GM21515 (cell line): ENCODE measurements around the gene PDRG1.

Experiments
- ATAC-seq: cut with Tn5 transposase; IDR thresholded peaks from one replicate; pipeline ENCODE4 v1.9.1; 2021; ENCODE audit not compliant: unreplicated experiment

PDRG1 gene

DNA sequence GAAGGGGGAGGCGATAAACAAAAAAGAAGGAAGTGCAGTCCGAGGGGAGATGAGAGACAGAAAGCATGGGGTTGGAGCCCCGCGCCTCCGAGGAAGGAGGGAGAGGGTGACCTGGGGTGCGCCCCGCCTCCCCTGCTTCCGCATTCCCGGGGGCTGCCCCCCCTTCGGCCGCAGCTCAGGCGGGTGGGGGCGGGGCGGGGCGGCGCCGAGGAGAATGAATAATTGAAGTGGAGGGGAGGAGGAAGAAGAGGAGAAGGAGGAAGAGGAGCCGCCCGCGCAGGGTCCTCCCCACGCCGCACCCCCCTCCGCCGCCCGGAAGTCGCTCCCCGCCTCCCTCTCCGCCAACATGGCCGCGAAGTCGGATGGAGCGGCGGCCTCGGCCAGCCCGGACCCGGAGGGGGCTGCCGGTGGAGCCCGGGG is 16.0 kb upstream of the PDRG1 start, which contains the start of gene XKR7:
XKR7 (plus strand) TSS at position 322 of the 420 bp plus-strand sequence; CDS start at position 347, 25 bp downstream.
- ATAC-seq = no peak

DNA sequence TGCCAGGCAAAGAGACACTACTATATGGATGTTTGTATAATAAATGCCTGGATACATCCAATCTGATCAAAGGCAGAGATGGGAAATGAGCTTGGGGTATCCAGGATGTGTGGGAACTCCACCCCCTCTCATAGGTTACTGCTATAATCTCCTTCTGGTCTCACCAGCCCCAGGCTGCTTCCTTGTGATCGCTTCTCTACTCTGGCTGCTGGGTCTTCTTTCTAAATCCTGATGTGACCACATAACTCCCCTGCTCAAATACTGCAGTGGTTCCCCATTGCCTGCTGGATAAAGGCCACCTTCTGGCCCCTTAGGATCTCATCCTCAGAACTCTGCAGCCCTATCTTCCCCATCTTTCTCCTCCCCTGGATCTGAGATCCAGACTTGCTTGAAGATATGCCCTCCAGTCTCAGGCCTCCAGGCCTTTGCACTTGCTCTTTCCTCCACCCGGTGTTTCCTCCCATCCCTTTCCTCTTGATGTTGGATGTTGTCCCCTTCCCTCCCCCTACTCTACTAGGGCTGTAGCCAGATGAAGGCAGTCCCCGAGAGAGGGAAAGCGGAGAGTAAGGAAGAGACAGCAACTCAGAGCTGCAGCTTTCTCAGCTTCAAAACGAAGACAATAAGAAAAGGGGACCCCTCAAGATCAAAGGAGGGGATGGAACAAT is 15.3 kb upstream of the PDRG1 start:
- ATAC-seq = no peak

DNA sequence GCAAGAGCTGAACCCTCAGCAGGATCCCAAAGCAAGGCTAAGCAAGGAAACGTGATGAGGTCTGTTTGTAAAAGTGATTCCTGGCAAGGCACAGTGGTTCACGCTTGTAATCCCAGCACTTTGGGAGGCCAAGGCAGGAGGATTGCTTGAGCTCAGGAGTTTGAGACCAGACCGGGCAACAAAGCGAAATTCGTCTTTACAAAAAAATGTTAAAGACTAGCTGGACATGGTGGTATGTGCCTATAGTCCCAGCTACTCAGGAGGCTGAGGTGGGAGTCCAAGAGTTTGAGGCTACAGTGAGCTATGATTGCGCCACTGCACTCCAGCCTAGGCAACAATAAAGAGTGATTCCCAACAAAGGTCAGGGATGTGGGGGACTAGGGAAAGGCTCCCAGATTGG is 12.0 kb upstream of the PDRG1 start:
- ATAC-seq = no peak

DNA sequence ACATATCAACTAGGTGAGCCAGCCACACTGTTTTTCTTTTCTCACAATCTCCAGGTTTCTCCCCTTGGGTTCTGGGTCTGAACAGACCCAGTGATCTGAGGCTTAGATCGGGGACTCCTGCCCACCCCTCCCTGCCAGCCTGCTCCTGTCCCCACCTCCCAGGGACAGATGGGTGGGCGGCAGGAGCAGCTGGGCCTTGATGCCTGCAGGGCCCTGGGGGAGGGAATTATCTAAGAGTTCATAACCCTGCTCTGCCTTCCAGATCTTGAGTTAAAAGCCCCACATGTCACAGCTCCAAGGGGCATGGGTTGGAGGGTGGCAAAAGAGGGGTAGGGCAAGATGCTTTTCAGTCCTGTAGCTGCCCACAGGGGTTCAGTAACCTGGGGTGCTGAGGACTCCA is 10.9 kb upstream of the PDRG1 start:
- ATAC-seq = no peak

DNA sequence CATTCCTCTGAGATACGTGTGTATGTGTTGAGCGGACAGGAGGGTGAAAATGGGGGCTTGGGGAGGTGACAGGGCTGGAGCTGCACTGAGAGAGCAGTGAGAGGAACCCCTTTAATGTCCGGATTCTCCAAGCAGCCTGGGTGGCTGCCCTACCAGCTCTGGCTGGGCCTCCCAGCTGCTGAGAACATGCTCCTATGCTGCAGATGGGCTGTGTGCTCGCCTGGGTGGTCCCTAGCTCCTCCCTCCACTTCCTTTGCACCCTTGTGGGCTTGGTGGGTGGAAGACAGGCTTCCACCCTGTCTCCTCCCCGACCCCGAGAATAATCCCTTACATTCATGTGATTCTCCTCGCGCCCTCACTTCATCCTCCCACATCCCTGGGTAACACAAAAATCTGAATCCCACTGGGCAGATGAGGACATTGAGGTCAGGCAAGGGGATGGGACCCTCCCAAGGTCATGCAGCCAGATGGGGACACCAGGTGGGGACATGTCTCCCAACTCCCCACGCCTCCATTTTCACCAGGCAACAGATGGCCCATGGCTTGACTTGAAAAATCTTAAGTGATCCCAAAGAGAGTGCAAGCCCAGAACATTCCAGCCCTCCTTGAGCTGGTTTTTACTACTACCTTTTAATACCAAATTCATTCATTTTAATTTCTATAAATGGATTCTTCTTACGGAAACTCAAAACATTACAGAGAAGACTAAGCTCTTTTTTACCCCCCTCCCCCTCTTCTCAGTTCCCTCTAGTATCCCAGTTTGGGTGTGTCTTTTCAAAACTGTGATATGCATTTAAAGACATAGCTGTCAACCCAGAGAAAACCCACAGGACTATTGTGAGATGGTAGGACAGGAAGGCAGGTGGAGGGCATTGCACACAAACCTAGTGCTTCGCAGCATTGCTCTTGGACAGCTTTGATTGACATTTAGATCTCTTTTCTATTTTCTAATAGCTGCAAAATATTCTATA is 5.0 kb upstream of the PDRG1 start:
- ATAC-seq = no peak

DNA sequence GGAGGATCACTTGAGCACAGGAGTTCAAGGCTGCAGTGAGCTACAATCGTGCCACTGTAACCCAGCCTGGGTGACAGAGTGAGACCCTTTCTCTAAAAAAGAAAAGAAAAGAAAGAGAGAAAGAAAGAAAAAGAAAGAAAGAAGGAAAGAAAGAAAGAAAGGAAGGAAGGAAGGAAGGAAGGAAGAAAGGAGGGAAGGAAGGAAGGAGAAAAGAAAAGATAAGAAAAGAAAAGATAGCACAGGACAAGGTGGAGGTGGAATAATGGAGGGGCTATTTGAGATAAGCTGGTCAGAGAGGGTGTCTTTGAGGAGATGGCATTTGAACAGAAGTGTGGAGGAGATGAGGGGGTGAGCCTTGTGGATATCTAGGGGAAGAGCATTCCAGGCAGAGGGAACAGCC is 2.7 kb upstream of the PDRG1 start:
- no peak for ATAC-seq

DNA sequence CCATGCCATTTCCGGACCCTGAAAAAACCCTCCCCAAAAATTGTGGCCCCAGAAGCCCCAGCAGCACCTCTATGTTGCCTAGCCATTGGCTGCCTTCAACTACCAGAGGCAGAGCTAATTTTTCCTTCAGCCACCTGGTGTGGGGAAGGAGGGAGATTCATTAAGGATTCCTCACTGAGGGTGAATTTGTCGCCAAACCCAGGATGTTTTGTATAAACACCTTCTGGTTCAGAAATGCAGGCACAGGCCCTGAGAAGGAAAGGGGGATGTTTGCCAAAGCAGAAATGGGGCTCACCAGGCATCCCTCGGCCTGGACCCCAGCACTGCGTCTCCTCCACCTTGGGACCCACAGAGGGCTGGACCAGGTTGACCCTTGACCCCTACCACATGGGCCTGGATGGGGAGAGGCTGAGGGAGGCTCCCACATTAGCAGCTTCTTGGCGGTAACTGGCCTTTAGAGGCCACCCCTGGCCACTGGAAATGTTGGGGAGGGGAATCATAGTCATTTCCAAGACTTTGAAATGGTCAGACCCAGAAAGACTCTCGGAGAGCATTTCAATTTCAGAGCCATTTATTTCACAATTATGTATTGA is 1.8 kb upstream of the PDRG1 start:
- ATAC-seq = no peak

DNA sequence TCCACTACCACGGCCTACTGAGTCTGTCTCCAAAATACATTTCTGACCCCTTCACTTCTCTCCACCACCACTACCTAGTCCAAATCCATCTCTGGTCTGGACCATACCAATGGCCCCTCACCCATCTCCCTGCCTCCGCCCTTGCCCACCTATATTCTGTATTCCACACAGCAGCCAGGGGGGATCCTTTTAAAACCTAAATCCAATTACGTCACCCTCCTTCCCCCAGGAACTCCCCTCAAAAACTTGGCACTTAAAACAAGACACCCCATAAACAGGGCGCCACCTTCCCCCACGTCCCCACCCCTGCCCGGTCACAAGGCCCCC is 680 bp downstream of the PDRG1 start:
- no peak for ATAC-seq

DNA sequence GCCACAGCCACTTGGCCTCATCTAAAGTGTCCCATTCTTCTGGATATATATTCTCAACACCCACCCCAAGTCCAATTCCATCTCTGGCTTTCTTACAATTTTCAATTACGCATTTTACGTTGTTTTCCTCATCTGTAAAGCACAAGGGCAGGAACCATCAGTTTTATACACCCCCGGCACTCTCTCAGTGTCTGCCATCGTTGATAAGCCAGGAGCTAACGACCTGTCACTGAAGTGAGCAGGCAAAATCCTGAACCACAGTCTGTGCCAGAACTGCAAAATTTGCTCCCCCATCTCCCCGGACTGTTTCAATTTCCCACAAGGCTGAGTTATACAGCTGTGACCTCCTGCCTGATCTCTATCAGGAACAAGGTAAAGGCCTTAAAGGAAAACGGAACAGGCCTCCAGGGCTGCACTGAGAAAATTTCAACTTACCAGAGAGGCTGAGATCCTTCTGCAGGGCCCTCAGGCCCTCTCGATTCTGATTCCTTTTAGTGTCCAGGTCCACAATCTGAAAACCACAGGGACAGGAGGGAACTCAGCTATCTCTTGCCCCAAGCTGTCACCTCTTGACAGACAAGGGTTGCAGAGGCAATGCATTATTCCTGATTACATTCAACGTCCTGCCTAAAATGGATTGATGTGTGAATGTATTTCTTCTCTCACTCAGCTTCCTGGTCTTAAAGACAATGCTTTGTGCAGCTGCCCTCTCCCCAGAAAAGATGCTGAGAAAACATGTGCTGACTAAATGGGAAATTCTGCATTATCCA is 1.8 kb downstream of the PDRG1 start:
- no peak for ATAC-seq

DNA sequence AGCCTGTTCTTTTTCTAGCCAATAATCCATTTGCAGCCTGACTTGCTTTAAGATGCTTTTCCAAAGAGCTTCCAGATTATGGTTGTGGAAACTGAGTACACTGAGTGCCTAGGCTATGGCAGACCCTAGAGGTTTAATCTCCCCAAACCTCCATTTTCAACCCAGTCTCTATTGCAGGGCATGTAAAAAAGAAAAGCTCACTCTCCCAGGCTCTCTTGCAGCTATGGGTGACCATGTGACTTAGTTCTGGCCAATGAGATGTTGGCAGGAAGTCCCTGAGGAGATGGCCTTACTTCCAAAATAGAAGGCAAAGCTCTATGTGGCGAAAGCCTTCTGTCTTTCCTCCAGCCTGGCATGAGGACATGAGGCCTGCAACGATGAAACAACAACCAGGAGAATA is 3.8 kb downstream of the PDRG1 start:
- no peak for ATAC-seq

DNA sequence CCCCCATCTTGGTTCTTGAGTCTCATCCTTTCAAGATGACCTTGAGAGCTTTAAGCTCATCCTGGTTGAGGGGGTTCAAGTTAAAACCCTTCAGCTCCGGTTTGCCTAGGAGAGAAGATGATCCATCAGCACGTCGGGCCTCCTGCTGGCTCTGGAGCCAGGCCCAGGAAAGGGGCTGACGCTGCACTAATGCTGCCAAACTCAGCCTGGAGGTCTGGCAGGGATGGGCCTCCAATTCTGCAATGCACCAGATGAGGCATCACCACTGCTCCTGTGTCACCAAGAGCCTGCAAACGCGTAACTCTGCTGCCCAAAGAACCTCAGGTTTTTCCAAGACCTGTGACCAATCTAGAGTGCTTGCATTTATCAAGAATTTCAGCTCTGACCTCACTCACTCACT is 6.1 kb downstream of the PDRG1 start:
- no peak for ATAC-seq

DNA sequence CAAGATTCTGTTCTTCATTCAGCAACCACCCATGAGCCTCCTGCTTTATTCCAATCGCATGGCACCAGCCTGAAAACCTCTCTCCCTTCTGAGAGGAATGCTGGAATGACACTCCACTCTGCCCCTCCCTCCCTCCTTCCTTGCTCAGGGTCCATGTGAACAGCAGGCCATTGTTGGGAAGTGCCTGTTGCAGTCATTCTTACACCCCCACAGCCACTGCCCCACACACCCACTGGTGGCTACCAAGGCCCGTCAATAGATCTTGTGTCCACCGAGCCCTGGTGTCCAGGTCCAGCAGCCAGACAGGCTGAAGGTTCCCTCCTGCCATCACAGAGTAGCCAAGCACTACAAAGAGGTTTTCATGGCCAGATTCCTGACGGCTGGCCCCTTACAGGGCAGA is 6.5 kb downstream of the PDRG1 start:
- no peak for ATAC-seq

DNA sequence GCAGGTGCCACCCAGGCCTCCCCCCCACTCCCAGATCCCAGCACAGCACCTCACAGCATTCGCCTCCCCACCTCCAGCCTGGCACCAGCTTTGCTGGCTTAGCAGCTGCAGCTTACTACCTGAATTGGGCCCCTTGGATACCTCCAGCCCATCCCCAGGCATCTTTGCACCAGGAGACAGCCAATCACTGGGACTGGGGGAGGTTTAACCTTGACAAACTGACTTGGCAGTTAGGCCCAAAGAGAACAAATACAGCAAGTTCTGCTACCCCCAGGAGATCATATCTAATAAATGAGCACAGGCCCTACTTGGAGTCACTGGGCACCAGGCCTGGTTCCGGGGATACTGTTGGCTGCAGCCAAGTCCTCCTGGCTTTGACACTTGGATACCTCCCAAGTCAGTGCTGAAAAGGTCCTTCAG is 8.8 kb downstream of the PDRG1 start:
- ATAC-seq = no peak

DNA sequence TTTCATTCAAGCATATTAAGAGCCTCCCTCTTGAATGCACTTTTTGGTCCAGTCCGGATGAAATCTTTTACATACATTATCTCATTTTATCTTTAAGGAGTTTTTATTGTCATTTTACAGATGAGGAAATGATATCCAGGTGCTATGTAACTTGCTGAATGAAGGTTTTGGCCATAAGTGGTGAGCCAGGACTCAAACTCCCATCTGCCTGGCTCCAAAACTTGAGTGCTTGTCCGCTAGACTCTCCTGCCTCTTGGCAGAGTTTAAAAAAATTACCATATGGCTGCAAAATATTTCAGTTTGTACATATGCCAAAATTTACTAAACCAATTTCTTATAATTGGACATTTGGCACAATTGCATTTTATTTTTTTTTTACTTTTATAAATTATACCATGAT is 12.2 kb downstream of the PDRG1 start:
- ATAC-seq = no peak

DNA sequence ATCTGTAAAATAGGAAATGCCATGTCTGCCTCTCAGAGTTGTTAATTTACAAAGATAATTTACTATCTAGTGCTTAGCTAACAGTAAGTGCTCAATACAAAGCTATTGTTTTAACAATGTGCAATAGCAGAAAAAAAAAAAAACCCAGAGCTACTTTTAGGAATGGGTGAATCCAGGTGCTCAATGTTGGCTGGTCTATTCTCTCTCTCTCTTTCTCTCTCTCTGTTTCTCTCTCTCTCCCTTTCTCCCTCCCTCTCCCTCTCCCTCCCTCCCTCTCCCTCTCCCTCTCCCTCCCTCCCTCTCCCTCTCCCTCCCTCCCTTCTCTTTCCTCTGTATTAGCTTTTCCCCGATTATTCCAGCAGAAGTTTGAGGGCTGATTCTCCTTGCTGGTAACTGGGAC is 14.0 kb downstream of the PDRG1 start:
- ATAC-seq = no peak

DNA sequence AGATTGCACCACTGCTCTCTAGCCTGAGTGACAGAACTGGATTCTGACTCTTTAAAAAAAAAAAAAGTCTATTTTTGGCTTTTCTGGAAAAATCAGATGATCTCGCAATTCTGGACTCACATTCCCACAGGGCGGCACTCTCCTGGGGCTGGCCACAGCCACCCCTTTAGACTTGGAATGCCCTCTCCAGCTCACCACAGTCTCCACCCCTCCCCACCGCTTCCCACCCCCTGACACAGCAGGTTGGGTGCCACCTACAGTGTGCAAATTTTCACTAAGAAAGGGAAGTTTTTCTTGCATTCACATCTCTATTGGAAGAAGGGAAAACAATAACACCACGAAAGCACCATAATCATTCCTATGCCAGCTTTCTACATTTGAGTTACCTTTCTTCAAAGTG is 15.4 kb downstream of the PDRG1 start:
- ATAC-seq = no peak

DNA sequence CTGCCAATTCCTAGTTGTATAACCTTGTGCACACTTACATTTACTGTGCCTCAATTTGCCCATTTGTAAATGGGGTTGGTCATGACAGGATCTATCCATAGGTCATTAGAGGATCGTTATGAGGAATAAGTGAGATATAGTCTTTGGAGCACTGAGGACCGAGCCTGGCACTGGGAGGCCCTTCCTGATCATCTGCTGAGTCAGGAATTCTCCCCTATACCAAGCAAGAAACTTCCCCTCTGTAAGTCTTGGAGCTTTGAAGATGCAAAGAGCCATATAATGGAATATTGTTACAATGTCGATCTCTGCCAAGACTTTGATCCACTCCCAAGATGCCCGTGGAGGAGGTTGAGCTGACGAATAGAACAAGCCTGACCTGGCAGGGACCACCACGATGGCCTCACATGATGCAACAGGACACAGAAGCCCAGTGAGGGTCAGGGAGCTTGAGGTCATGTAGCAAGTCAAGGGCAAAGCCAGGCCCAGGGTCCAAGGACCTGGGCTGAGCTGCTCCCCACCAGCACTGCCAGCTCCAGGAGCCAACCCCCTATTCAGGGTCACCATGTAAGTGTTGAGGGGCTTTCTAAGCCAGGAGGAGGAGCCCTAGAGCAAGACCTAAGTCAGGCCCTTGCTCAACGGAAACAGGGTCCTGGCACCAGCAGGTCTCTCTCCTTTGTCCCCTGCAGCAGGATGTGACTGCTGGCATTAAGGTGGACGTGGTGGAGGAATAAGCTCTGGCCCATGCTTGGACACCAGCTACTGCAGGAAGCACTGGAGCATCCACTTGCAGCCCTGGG is 16.7 kb downstream of the PDRG1 start:
- ATAC-seq = no peak

DNA sequence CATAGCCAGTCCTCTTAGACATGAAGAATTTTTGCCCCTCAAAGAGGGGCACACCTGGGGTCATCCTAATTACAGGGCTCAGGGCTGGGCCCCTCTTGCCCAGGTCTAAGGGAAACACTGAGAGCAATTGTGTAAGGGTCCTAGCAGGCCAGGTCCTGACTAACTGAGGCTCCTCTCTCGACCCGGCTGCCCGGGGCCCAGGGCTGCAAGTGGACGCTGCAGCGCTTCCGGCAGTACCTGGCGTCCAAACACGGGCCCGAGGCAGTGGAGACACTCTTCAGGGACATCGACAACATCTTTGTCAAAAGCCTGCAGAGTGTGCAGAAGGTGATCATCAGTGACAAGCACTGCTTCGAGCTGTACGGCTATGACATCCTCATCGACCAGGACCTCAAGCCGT is 17.4 kb downstream of the PDRG1 start:
- ATAC-seq = no peak

DNA sequence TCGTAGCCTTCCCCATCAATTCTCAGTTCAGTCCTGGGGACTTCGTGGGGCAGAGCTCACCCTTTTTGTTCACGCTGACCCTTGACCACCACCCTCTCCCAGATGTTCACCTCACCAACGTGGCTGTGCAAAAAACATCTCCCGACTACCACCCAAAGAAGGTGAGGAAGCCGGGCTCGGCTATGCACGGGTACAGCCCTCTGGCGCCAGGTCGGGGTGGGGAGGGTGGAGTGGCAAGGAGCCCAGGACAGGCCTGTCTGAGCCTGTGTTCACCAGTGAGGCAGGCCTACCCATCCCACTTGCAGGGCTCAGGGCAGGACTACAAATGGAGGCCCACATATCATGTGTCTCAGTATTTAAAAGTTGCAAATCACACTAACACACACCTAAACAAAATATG is 18.1 kb downstream of the PDRG1 start:
- no peak for ATAC-seq

DNA sequence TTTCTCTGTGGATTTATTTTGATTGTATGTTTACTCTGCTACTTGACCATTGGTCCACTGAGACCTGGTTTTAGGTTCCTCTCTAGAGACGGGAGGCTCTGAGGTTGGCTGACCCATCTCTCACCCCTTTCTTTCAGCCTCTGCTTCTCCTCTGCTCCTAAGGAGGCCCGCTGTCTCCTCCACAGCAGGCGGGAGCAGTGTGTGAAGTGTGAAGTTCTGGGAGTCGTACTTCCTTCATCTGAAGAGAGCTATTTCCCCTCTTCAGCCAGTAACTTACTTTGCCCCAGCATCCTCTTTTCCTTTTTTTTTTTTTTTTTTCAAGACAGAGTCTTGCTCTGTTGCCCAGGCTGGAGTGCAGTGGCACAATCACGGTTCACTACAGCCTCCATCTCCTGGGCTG is 21.1 kb downstream of the PDRG1 start:
- no peak for ATAC-seq
